K562 (cell line): ENCODE results near the gene SEC16A. TPM values are rescaled to one million over a fixed set of nuclear protein-coding genes. Genes with fewer than 3 reads are reported as not detected.

Source experiments
- ATAC-seq: fragments of 200-7000 bp; cut with Tn5 transposase; 3 replicates; pipeline ENCODE4 v1.9.1; 2020; ENCODE audit warnings: moderate library complexity
- BruUV-seq: library from RNA; stranded (reverse); fragments of 400-500 nt; replicated peaks from 2 replicates; lab custom pipeline; 2021; lab: Mats Ljungman, UMichigan
- CTCF ChIA-PET: fragments of 300-600 bp; formaldehyde crosslinking; extraction: SDS; loops from one replicate; lab custom pipeline; 2021; ENCODE audit warnings: low intra/inter-chr PET ratio; lab: Yijun Ruan, JAX
- POLR2A ChIA-PET: fragments of 300-600, 350-650 bp; sonication (Branson Sonifier 250); formaldehyde crosslinking; extraction: SDS; loops from one replicate; lab custom pipeline; 2021; ENCODE audit warnings: antibody characterized with exemption, inconsistent platforms; lab: Yijun Ruan, JAX
- DNase-seq, 4 experiments: peaks; one replicate each; pipeline versions ENCODE4 v3.0.0 to v3.0.0-alpha.2; 2011 to 2018; ENCODE audit warnings: low spot score in 3 of 4, mixed read lengths in 3 of 4; ENCODE audit errors: extremely low read depth in 1 of 4
- FAIRE-seq: peaks from 2 replicates; lab custom pipeline; 2011; peaks lifted over from hg19 to GRCh38; lab: Jason Lieb, UNC
- H2AFZ ChIP-seq: 2 replicates; pipeline ENCODE4 v1.6.0; 2011; ENCODE audit warnings: low read depth, low read length, control low read depth, inconsistent platforms
- H3K27ac ChIP-seq: fragments of 200-600 bp; 3 replicates; pipeline ENCODE4 v1.8.0; 2011; ENCODE audit warnings: low read depth, mild to moderate bottlenecking, control low read depth, inconsistent platforms, low read length, moderate library complexity, mixed read lengths; ENCODE audit errors: extremely low read depth
- H3K27me3 ChIP-seq, 2 experiments: fragments of 300-600 bp in 1 of 2; 2 replicates in 1 of 2; 3 replicates in 1 of 2; pipeline versions ENCODE4 v1.6.0 to v1.8.0; 2011; ENCODE audit warnings: inconsistent platforms in 2 of 2, low read length in 2 of 2, mild to moderate bottlenecking in 1 of 2, mixed read lengths in 1 of 2, moderate library complexity in 1 of 2; ENCODE audit not compliant: control insufficient read depth in 2 of 2, insufficient read depth in 2 of 2
- H3K36me3 ChIP-seq: fragments of 300-600 bp; 3 replicates; pipeline ENCODE4 v1.8.0; 2011; ENCODE audit warnings: mild to moderate bottlenecking, low read length, inconsistent platforms; ENCODE audit not compliant: control insufficient read depth, insufficient read depth
- H3K4me1 ChIP-seq, 2 experiments: fragments of 200-600 bp in 1 of 2; replicated peaks in 1 of 2; 2 replicates in 1 of 2; 3 replicates in 1 of 2; pipeline versions ENCODE4 v1.5.1 to v1.8.0; 2011; ENCODE audit warnings: inconsistent platforms in 2 of 2, low read length in 2 of 2, mild to moderate bottlenecking in 1 of 2, mixed read lengths in 1 of 2, moderate library complexity in 1 of 2; ENCODE audit not compliant: control insufficient read depth in 2 of 2, insufficient read depth in 2 of 2
- H3K4me2 ChIP-seq: 2 replicates; pipeline ENCODE4 v1.6.1; 2011; ENCODE audit warnings: low read length, control low read depth, inconsistent platforms, mixed read lengths; ENCODE audit not compliant: insufficient read depth
- H3K4me3 ChIP-seq: fragments of 200-600 bp; sonication (generic), shearing (Covaris generic); 2 replicates; pipeline ENCODE4 v1.5.1; 2016; ENCODE audit warnings: control low read depth, inconsistent platforms
- H3K79me2 ChIP-seq: fragments of 200-600 bp; 3 replicates; pipeline ENCODE4 v1.8.0; 2011; ENCODE audit warnings: low read length, inconsistent platforms; ENCODE audit not compliant: control insufficient read depth, insufficient read depth
- H3K9ac ChIP-seq, 2 experiments: 2 replicates each; pipeline versions ENCODE4 v1.6.0 to v1.6.1; 2011; ENCODE audit warnings: low read depth in 2 of 2, low read length in 2 of 2, control low read depth in 1 of 2, inconsistent platforms in 1 of 2, mild to moderate bottlenecking in 1 of 2, mixed read lengths in 1 of 2; ENCODE audit not compliant: insufficient read depth in 1 of 2
- H3K9me1 ChIP-seq: one replicate; pipeline ENCODE4 v1.6.0; 2011; ENCODE audit warnings: inconsistent platforms, mild to moderate bottlenecking, low read length, moderate library complexity; ENCODE audit not compliant: control insufficient read depth, insufficient read depth
- H3K9me3 ChIP-seq: replicated peaks from 2 replicates; pipeline ENCODE4 v1.5.1; 2011; ENCODE audit warnings: low read depth, low read length, inconsistent platforms; ENCODE audit not compliant: control insufficient read depth, insufficient read depth
- H4K20me1 ChIP-seq: replicated peaks from 2 replicates; pipeline ENCODE4 v1.6.1; 2011; ENCODE audit warnings: low read length, inconsistent platforms, mixed read lengths; ENCODE audit not compliant: control insufficient read depth, insufficient read depth
- HDAC8 ChIP-seq: fragments of 450-650 bp; IDR thresholded peaks from 2 replicates; pipeline ENCODE4 v1.6.1; 2016; ENCODE audit warnings: mild to moderate bottlenecking, missing genetic modification characterization, moderate library complexity, missing compliant biosample characterization
- ILK ChIP-seq: fragments of 450-650 bp; IDR thresholded peaks from 2 replicates; pipeline ENCODE4 v1.6.1; 2016; ENCODE audit warnings: missing genetic modification characterization, low read depth, mild to moderate bottlenecking, missing compliant biosample characterization, moderate library complexity, borderline replicate concordance
- KLF13 ChIP-seq: fragments of 450-650 bp; IDR thresholded peaks from 2 replicates; pipeline ENCODE4 v1.6.1; 2016; ENCODE audit warnings: missing genetic modification characterization, low read depth, mild to moderate bottlenecking, missing compliant biosample characterization, moderate library complexity, borderline replicate concordance
- POLR2G ChIP-seq: fragments of 200-400 bp; formaldehyde crosslinking; IDR thresholded peaks from 2 replicates; pipeline ENCODE4 v1.6.1; 2017; ENCODE audit warnings: low read depth, mild to moderate bottlenecking, antibody characterized with exemption, low read length, moderate library complexity
- RFX1 ChIP-seq: fragments of 450-650 bp; IDR thresholded peaks from 2 replicates; pipeline ENCODE4 v1.6.1; 2016; ENCODE audit warnings: mild to moderate bottlenecking, moderate library complexity
- TAF1 ChIP-seq: IDR thresholded peaks from 2 replicates; pipeline ENCODE4 v1.6.1; 2011; ENCODE audit warnings: mild to moderate bottlenecking, low read length, moderate library complexity; ENCODE audit not compliant: insufficient read depth, control insufficient read depth, severe bottlenecking; ENCODE audit errors: extremely low read depth
- ZBED1 ChIP-seq: IDR thresholded peaks from 2 replicates; pipeline ENCODE4 v1.6.1; 2014
- ZFPM2 ChIP-seq: fragments of 250-450 bp; sonication (Bioruptor Pico); IDR thresholded peaks from 2 replicates; pipeline ENCODE4 v1.5.1; 2022; ENCODE audit warnings: mild to moderate bottlenecking
- WGBS: fragments of 100-300 bp; shearing (Covaris generic); methylation state at CpG from one replicate; pipeline ENCODE4 v1.1.6; 2016; ENCODE audit warnings: low coverage, mixed read lengths; ENCODE audit not compliant: insufficient coverage; ENCODE audit errors: missing lambda C conversion rate; 5-methylcytosine and 5-hydroxymethylcytosine counted together
- in situ Hi-C: fragments of 300-500 bp; cut with MboI; formaldehyde crosslinking; loops from 4 replicates; pipeline ENCODE4 v1.15.0; 2018; ENCODE audit warnings: inconsistent platforms, mixed read lengths
- intact Hi-C: fragments of 100-400 bp; cut with micrococcal nuclease; formaldehyde crosslinking; loops from 2 replicates; pipeline ENCODE4 v1.14.2; 2022
- polyA plus RNA-seq, 8 experiments: library from polyadenylated mRNA; depleted of rRNA in 4 of 8; stranded (reverse) in 5 of 8; unstranded in 3 of 8; fragments of >200 nt; fragmentation: Nextera tagmentation in 2 of 8; fragmentation: Illumina TruSeq in 1 of 8; extraction: Ambion mirVana in 2 of 8; extraction: Trizol in 1 of 8; gene quantifications; 2 replicates each; pipeline versions ENCODE4 v1.2.1 to v1.2.3, GENCODE V29; 2011 to 2014; ENCODE audit warnings: inconsistent platforms in 1 of 8, missing spikeins in 1 of 8
- total RNA-seq, 7 experiments: library from RNA; depleted of rRNA in 6 of 7; stranded (reverse); fragments of >200 nt in 6 of 7; fragmentation: Illumina TruSeq in 2 of 7; extraction: Trizol in 2 of 7; gene quantifications; 2 replicates each; pipeline versions ENCODE4 v1.2.1 to v1.2.3, GENCODE V29; 2011 to 2021; ENCODE audit warnings: low replicate concordance in 1 of 7
- TF ChIP-seq, protein P1 (sequence below): fragments of 250-450 bp; sonication (Bioruptor Pico); IDR thresholded peaks from 2 replicates; pipeline ENCODE4 v1.4.0; 2020; ENCODE audit warnings: mild to moderate bottlenecking, moderate library complexity, borderline replicate concordance
- TF ChIP-seq, protein P2 (sequence below): fragments of 250-450 bp; sonication (Bioruptor Pico); IDR thresholded peaks from 2 replicates; pipeline ENCODE4 v1.5.0; 2020; ENCODE audit warnings: mild to moderate bottlenecking, borderline replicate concordance

The SEC16A gene
- total and polyA plus RNA-seq, 9 of the 15 experiments (the other 6 are each of a cell fraction or from before 2014, with no cell fraction given): 8.3 to 62.8 (median 14.0) TPM

DNA sequence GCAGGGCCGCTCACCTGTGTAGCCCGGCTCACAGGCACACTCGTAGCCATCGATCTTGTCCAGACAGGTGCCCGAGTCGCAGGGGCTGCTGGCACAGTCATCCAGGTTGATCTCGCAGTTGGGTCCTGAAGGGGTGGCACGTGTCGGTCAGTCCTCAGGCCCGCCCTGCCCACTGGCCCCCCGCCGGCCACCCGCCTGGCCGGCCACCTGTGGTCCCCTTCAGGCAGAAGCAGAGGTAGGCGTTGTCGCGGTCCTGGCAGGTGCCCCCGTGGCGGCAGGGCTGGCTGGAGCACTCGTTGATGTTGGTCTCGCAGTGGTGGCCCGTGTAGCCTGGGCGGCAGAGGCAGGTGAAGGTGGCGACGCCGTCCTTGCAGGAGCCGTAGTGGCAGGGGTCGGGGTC lies 32.4 kb upstream of the SEC16A start (continued):
- TF ChIP-seq, protein P1, sequence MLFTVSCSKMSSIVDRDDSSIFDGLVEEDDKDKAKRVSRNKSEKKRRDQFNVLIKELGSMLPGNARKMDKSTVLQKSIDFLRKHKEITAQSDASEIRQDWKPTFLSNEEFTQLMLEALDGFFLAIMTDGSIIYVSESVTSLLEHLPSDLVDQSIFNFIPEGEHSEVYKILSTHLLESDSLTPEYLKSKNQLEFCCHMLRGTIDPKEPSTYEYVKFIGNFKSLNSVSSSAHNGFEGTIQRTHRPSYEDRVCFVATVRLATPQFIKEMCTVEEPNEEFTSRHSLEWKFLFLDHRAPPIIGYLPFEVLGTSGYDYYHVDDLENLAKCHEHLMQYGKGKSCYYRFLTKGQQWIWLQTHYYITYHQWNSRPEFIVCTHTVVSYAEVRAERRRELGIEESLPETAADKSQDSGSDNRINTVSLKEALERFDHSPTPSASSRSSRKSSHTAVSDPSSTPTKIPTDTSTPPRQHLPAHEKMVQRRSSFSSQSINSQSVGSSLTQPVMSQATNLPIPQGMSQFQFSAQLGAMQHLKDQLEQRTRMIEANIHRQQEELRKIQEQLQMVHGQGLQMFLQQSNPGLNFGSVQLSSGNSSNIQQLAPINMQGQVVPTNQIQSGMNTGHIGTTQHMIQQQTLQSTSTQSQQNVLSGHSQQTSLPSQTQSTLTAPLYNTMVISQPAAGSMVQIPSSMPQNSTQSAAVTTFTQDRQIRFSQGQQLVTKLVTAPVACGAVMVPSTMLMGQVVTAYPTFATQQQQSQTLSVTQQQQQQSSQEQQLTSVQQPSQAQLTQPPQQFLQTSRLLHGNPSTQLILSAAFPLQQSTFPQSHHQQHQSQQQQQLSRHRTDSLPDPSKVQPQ (CRISPR knock-in tag): no peak
- no peak for TF ChIP-seq ZFPM2 (CRISPR knock-in tag)
- TF ChIP-seq HDAC8: no peak

DNA sequence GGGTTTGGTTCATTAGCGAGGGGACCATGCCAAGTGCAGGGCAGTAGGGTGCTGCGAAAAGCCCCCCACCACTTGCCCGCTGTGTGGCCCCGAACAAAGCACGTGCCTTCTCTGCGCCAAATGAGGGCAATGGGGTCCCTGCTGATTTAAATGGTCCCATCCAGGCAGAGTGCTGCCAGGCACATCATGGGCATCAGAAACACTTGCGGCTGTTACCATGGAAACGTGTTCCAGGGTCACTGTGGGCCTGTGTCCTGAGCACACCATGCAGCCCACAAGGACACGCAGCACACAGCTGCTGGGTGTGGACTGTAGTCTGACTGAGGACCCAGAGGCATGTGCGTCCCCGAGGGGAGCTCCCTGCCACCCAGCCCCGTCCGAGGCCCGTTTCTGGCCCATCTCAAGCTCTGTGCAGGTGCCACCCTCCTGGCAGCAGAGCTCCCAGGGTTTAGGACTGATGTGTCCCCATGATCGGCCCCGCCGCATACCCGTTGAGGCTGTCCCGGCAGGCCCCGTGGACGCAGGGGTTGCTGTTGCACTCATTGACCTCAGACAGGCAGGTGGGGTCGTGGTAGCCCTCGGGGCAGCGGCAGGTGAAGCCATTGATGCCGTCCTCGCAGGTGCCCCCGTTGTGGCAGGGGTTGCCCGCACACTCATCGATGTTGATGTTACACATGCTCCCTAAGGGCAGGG lies 31.3 kb upstream of the SEC16A start:
- Histone ChIP-seq H3K9me3 (no peaks in the 10 kb centered on the region), H3K79me2 (peaks cover 7% of the 10 kb centered on the region; the same call in 1 of the 3 replicates), H3K4me3 (no peak overlapping the region), H3K36me3 (peaks cover 65% of the 10 kb centered on the region; the same call in 2 of the 3 replicates), H3K27ac (no peak overlapping the region), H3K27me3 (no peaks in the 10 kb centered on the region), H3K4me2 (no peak overlapping the region), H3K9me1 (peaks cover 6% of the 10 kb centered on the region), H4K20me1 (no peaks in the 10 kb centered on the region), H2AFZ (no peak overlapping the region), H3K9ac (no peak overlapping the region), H3K4me1 (peaks cover 16 to 70% of the 10 kb centered on the region in 2 experiments)
- DNase-seq: no peak
- POLR2A ChIA-PET: interaction anchor here (0.6 to 0.8 kb wide), 2 partner anchors 10 to 59 kb away, joined by 3 read pairs; no protein-coding TSS in a partner anchor
- 87% methylated on average over 22 of the region's 29 CpGs for WGBS
- no peak for ATAC-seq
- CTCF ChIA-PET: no interaction called here
- FAIRE-seq: no peak
- in situ Hi-C loops (no loop called here), intact Hi-C loops (no loop called here)
- no TSS peak for BruUV-seq
- TF ChIP-seq KLF13 (tag) (no peak), POLR2G (peak; percentile 19; the same call in 1 of the 2 replicates), ILK (tag) (no peak), RFX1 (peak; percentile 77), TAF1 (no peak), ZBED1 (no peak)
- TF ChIP-seq, protein P2, sequence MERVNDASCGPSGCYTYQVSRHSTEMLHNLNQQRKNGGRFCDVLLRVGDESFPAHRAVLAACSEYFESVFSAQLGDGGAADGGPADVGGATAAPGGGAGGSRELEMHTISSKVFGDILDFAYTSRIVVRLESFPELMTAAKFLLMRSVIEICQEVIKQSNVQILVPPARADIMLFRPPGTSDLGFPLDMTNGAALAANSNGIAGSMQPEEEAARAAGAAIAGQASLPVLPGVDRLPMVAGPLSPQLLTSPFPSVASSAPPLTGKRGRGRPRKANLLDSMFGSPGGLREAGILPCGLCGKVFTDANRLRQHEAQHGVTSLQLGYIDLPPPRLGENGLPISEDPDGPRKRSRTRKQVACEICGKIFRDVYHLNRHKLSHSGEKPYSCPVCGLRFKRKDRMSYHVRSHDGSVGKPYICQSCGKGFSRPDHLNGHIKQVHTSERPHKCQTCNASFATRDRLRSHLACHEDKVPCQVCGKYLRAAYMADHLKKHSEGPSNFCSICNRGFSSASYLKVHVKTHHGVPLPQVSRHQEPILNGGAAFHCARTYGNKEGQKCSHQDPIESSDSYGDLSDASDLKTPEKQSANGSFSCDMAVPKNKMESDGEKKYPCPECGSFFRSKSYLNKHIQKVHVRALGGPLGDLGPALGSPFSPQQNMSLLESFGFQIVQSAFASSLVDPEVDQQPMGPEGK (CRISPR knock-in tag): no peak
